ENCODE measurements around the gene RNF151.

DNA sequence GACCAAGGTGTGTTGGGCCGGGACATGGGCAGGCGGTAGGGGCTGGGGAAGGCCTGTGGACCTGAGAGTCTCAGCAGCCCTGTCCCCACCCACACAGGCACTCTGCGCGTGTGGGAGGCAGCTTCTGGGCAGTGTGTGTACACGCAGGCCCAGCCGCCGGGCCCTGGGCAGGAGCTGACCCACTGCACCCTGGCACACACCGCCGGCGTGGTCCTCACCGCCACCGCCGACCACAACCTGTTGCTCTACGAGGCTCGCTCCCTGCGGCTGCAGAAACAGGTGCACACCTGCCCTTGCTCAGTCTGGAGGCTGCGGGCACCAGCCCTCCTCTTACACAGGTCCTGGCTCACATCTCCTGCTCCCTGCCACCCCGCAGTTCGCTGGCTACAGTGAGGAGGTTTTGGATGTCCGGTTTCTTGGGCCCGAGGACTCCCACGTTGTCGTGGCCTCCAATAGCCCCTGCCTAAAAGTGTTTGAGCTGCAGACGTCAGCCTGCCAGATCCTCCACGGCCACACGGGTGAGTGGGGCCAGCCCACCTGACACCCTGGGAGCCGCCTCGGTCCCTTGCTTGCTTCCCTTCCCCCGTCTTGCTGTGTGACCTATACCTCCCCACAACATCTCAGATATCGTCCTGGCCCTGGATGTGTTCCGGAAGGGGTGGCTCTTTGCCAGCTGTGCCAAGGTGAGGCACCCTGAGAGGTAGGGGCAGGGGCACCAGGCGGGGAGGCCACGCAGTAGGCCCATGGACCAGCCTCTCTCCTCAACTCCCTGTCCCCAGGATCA, 9.0 kb downstream of the RNF151 start:
- no peak for TF ChIP-seq BHLHE40 (IDR thresholded peaks at IDR 0.05; ENCODE audit: borderline replicate concordance)
- TF ChIP-seq SP1 (IDR thresholded peaks at IDR 0.05): no peak
- TF ChIP-seq FOXM1 (IDR thresholded peaks at IDR 0.05; ENCODE audit: borderline replicate concordance): no peak
- TF ChIP-seq HDGF (IDR thresholded peaks at IDR 0.05; ENCODE audit: borderline replicate concordance): no peak
- no peak for TF ChIP-seq ELF4 (IDR thresholded peaks at IDR 0.05)
- no peak for TF ChIP-seq LEF1 (IDR thresholded peaks at IDR 0.05; ENCODE audit: borderline replicate concordance)
- no peak for TF ChIP-seq NFRKB (IDR thresholded peaks at IDR 0.05)
- no peak for TF ChIP-seq ZNF384 (IDR thresholded peaks at IDR 0.05)
- TF ChIP-seq, protein P1, sequence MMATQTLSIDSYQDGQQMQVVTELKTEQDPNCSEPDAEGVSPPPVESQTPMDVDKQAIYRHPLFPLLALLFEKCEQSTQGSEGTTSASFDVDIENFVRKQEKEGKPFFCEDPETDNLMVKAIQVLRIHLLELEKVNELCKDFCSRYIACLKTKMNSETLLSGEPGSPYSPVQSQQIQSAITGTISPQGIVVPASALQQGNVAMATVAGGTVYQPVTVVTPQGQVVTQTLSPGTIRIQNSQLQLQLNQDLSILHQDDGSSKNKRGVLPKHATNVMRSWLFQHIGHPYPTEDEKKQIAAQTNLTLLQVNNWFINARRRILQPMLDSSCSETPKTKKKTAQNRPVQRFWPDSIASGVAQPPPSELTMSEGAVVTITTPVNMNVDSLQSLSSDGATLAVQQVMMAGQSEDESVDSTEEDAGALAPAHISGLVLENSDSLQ (IDR thresholded peaks at IDR 0.05): no peak
- no peak for TF ChIP-seq FOXA1 (IDR thresholded peaks at IDR 0.05)
- no peak for TF ChIP-seq SUZ12 (IDR thresholded peaks at IDR 0.05)

Measured in HEK293T (cell line).